Measurements from ENCODE around the gene TXNDC5. TPM values are rescaled to one million over a fixed set of nuclear protein-coding genes. Genes with fewer than 3 reads are reported as not detected.

TXNDC5 gene
- total RNA-seq, 6 donors from 2014 or later, result 52.4 to 177 (median 132) TPM

DNA sequence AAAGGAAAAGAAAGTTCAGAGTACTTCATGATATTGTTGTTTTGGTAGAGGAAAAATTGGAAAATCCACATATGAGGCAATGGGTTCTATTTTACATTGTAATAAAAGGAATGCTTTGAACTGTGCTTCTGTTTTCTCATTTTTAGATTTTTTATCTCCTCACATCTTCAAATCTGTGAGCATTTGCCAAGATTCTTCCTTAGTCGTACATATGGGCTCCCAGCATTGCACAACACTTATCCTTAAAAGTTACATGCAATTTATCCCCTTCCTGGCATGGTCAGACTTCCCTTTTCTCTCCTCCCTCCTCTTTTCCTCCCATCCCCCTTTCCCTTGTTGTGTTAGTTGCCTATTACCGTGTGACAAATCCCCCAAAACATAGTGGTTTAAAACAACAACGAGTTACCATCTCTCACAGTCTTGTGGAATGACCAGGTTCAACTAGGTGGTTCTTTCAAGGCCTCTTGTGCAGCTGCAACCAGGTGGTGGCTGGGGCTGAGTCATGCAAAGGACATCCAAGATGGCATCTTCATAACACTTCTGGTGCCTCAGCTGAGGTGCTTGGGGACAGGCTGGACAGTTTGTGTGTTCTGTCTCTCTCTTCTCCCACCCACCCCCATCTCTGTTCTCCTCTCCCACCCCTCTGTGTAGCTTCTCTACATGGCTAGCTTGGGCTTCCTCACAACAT, 68.7 kb downstream of the TXNDC5 start:
- Histone ChIP-seq H3K9me3 (no peaks in the 10 kb centered on the region), H3K27ac (no peak overlapping the region), H3K27me3 (no peaks in the 10 kb centered on the region), H3K4me1 (no peaks in the 10 kb centered on the region), H3K36me3 (no peaks in the 10 kb centered on the region), H3K4me3 (no peak overlapping the region)
- ATAC-seq (ENCODE audit: low FRiP score in 2 of 2), result no peak
- DNase-seq, result no peak
- TF ChIP-seq POLR2A (IDR thresholded peaks at IDR 0.05) (no peak), POLR2AphosphoS5 (IDR thresholded peaks at IDR 0.05) (no peak), EP300 (IDR thresholded peaks at IDR 0.05) (no peak), CTCF (IDR thresholded peaks at IDR 0.05) (no peak)
- 69 to 77% methylated on average over 3 of the region's 3 CpGs for WGBS, 2 donors

GRCh38 chr6:7836371-7837026, 74.1 kb downstream of the TXNDC5 start:
- DNase-seq, result no peak
- TF ChIP-seq EP300 (IDR thresholded peaks at IDR 0.05) (no peak), POLR2AphosphoS5 (IDR thresholded peaks at IDR 0.05) (no peak), POLR2A (IDR thresholded peaks at IDR 0.05) (no peak), CTCF (IDR thresholded peaks at IDR 0.05) (no peak)
- H3K36me3 ChIP-seq, result no peaks in the 10 kb centered on the region
- 89 to 96% methylated on average over 4 of the region's 4 CpGs for WGBS, 2 donors
- H3K27ac ChIP-seq, result no peak overlapping the region
- no peak overlapping the region for H3K4me3 ChIP-seq
- no peaks in the 10 kb centered on the region for H3K9me3 ChIP-seq
- H3K4me1 ChIP-seq, result no peaks in the 10 kb centered on the region
- ATAC-seq (ENCODE audit: low FRiP score in 2 of 2), result no peak
- H3K27me3 ChIP-seq, result no peaks in the 10 kb centered on the region

DNA sequence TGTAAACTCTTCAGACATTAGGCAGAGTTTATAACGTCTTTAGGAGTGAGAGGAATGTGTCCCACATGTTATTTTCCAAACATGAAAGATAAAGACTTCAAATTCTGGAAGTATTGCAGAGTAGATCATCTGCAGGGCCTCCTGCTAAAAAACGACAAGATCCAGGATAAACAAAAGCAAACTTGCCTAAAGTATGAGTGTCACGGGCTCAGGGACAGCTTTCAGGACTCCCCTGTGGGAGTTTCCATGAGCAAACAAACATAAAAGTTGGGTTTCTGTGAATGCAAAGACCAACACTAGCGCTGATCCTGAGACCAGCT, 76.9 kb downstream of the TXNDC5 start:
- H3K36me3 ChIP-seq, result no peaks in the 10 kb centered on the region
- no peak for TF ChIP-seq POLR2A (IDR thresholded peaks at IDR 0.05)
- TF ChIP-seq EP300 (IDR thresholded peaks at IDR 0.05), result no peak
- no peak for TF ChIP-seq POLR2AphosphoS5 (IDR thresholded peaks at IDR 0.05)
- no peak for TF ChIP-seq CTCF (IDR thresholded peaks at IDR 0.05)
- no peaks in the 10 kb centered on the region for H3K9me3 ChIP-seq
- no peak overlapping the region for H3K4me3 ChIP-seq
- 46 to 49% methylated on average over 4 of the region's 4 CpGs for WGBS, 2 donors
- no peaks in the 10 kb centered on the region for H3K27me3 ChIP-seq
- ATAC-seq (ENCODE audit: low FRiP score in 2 of 2) (no peak), DNase-seq (no peak)
- H3K4me1 ChIP-seq, result no peaks in the 10 kb centered on the region
- no peak overlapping the region for H3K27ac ChIP-seq

- no peak for TF ChIP-seq POLR2AphosphoS5 (IDR thresholded peaks at IDR 0.05)
- TF ChIP-seq EP300 (IDR thresholded peaks at IDR 0.05), result no peak
- no peak for TF ChIP-seq CTCF (IDR thresholded peaks at IDR 0.05)
- TF ChIP-seq POLR2A (IDR thresholded peaks at IDR 0.05), result no peak
- Histone ChIP-seq H3K27me3 (no peaks in the 10 kb centered on the region), H3K9me3 (no peaks in the 10 kb centered on the region), H3K27ac (no peak overlapping the region), H3K4me1 (no peaks in the 10 kb centered on the region), H3K4me3 (no peak overlapping the region), H3K36me3 (no peaks in the 10 kb centered on the region)
- ATAC-seq (ENCODE audit: low FRiP score in 2 of 2) (no peak), DNase-seq (no peak)
- WGBS, 2 donors, result 73 to 76% methylated on average over 9 of the region's 9 CpGs
Measured at GRCh38 chr6:7832904-7833750, 77.5 kb downstream of the TXNDC5 start.

Other genes with a start within 250 kb of the TXNDC5 start
- gene BMP6, start 184.7 kb downstream of the TXNDC5 start, total RNA-seq, result 10 to 100 TPM in 2 of 6 donors, 1 to 10 TPM in 4; 1.0 to 25.4 (median 5.2) TPM
- 10 to 100 TPM; 10.0 to 15.0 (median 11.9) TPM for gene BLOC1S5, start 153.6 kb upstream of the TXNDC5 start, total RNA-seq
- 10 to 100 TPM in 4 of 6 donors, 1 to 10 TPM in 2; 7.7 to 59.9 (median 15.3) TPM for gene EEF1E1, start 191.8 kb upstream of the TXNDC5 start, total RNA-seq

Measured in upper lobe of left lung (tissue), 6 donors.